NCI-H82 treated with DMSO at 0.1 percent for 48 hours (cell line): ENCODE results near the gene ALDH9A1.
A peak's percentile ranks its signal among the peaks of the same experiment; 100 is the strongest.
"Not testable (repeated sequence)": the region's sequence is repeated elsewhere in the genome, so short reads cannot be mapped to it uniquely, and the experiment has no call there.

ENCODE experiments used
- DNase-seq: peaks from one replicate; lab custom pipeline; 2025; ENCODE audit not compliant: unreplicated experiment; lab: John Stamatoyannopoulos, UW

Gene ALDH9A1

GRCh38 chr1:165697881-165698760 is at the start of gene ALDH9A1:
ALDH9A1 (minus strand) TSS chr1:165698562; CDS start chr1:165698558, 4 bp downstream.
- peak; percentile 94 for DNase-seq

GRCh38 chr1:165747632-165748447 is 49.5 kb upstream of the ALDH9A1 start:
- no peak for DNase-seq

- not testable (repeated sequence) for DNase-seq
Observed at GRCh38 chr1:165744913-165745312, 46.6 kb upstream of the ALDH9A1 start.

GRCh38 chr1:165742194-165742593 is 43.8 kb upstream of the ALDH9A1 start:
- DNase-seq: no peak

- no peak for DNase-seq
Observed at GRCh38 chr1:165738794-165739193, 40.4 kb upstream of the ALDH9A1 start.

- DNase-seq: no peak
Observed at GRCh38 chr1:165737196-165737595, 38.8 kb upstream of the ALDH9A1 start.

- no peak for DNase-seq
Observed at GRCh38 chr1:165734906-165735305, 36.5 kb upstream of the ALDH9A1 start.

- DNase-seq: no peak
Observed at GRCh38 chr1:165726841-165727240, 28.5 kb upstream of the ALDH9A1 start.

GRCh38 chr1:165726169-165726568 is 27.8 kb upstream of the ALDH9A1 start:
- no peak for DNase-seq

- peak; percentile 29 for DNase-seq
Observed at GRCh38 chr1:165717918-165718515, 19.7 kb upstream of the ALDH9A1 start.

- not testable (repeated sequence) for DNase-seq
Observed at GRCh38 chr1:165716265-165717051, 18.1 kb upstream of the ALDH9A1 start.

- no peak for DNase-seq
Observed at GRCh38 chr1:165712764-165713163, 14.4 kb upstream of the ALDH9A1 start.

GRCh38 chr1:165707984-165708706 is 9.8 kb upstream of the ALDH9A1 start:
- no peak for DNase-seq

- DNase-seq: no peak
Observed at GRCh38 chr1:165703648-165704047, 5.3 kb upstream of the ALDH9A1 start.

- not testable (repeated sequence) for DNase-seq
Observed at GRCh38 chr1:165701922-165702321, 3.6 kb upstream of the ALDH9A1 start.

- no peak for DNase-seq
Observed at GRCh38 chr1:165699577-165699976, 1.2 kb upstream of the ALDH9A1 start.

- DNase-seq: no peak
Observed at GRCh38 chr1:165698761-165699052, 345 bp upstream of the ALDH9A1 start.

GRCh38 chr1:165697491-165697880 is 876 bp downstream of the ALDH9A1 start:
- DNase-seq: no peak

- DNase-seq: no peak
Observed at GRCh38 chr1:165696625-165697100, 1.7 kb downstream of the ALDH9A1 start.

GRCh38 chr1:165695031-165695430 is 3.3 kb downstream of the ALDH9A1 start:
- DNase-seq: no peak
